ENCODE results near the gene ANKRD23.

GRCh38 chr2:96831679-96832078 is 12.1 kb downstream of the ANKRD23 start:
- TF ChIP-seq CTCF (IDR thresholded peaks at IDR 0.05) (no peak), POLR2A (IDR thresholded peaks at IDR 0.05) (no peak)
